Ovary (tissue), 3 donors: ENCODE results near the gene MYOM1.

Source experiments
- EP300 ChIP-seq: sonication (generic); formaldehyde crosslinking; IDR thresholded peaks from one replicate; pipeline ENCODE4 v1.6.1; 2017; ENCODE audit warnings: antibody characterized with exemption
- POLR2A ChIP-seq: fragments of 450-650 bp; IDR thresholded peaks from one replicate; pipeline ENCODE4 v1.6.1; 2017; ENCODE audit warnings: antibody characterized with exemption, mild to moderate bottlenecking, moderate library complexity
- TF ChIP-seq, protein P1 (sequence below), 3 donors: fragments of 450-650 bp in 2 of 3; fragments of 200-600 bp in 1 of 3; IDR thresholded peaks; one replicate each; pipeline versions ENCODE4 v1.5.1 to v1.8.0; 2016 to 2022; ENCODE audit warnings: antibody characterized with exemption in 3 of 3, mild to moderate bottlenecking in 1 of 3
- donor health status: DM: no; HTN: no; CAD: no.

- TF ChIP-seq EP300 (no peak), POLR2A (no peak)
- TF ChIP-seq, protein P1, sequence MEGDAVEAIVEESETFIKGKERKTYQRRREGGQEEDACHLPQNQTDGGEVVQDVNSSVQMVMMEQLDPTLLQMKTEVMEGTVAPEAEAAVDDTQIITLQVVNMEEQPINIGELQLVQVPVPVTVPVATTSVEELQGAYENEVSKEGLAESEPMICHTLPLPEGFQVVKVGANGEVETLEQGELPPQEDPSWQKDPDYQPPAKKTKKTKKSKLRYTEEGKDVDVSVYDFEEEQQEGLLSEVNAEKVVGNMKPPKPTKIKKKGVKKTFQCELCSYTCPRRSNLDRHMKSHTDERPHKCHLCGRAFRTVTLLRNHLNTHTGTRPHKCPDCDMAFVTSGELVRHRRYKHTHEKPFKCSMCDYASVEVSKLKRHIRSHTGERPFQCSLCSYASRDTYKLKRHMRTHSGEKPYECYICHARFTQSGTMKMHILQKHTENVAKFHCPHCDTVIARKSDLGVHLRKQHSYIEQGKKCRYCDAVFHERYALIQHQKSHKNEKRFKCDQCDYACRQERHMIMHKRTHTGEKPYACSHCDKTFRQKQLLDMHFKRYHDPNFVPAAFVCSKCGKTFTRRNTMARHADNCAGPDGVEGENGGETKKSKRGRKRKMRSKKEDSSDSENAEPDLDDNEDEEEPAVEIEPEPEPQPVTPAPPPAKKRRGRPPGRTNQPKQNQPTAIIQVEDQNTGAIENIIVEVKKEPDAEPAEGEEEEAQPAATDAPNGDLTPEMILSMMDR (IDR thresholded peaks at IDR 0.05): no peak
Measured at GRCh38 chr18:3094338-3094684, 125.5 kb downstream of the MYOM1 start.
